Measurements from ENCODE around the gene BMP6.

The BMP6 gene

GRCh38 chr6:7905416-7905815 is 179.5 kb downstream of the BMP6 start:
- DNase-seq (ENCODE audit: low spot score) = no peak

- DNase-seq (ENCODE audit: low spot score) = no peak
These were observed 180.8 kb downstream of the BMP6 start for GRCh38 chr6:7906741-7907140.

- DNase-seq (ENCODE audit: low spot score) = no peak
These were observed 181.3 kb downstream of the BMP6 start for GRCh38 chr6:7907159-7907558.

GRCh38 chr6:7909323-7910276 is 183.7 kb downstream of the BMP6 start:
- DNase-seq (ENCODE audit: low spot score) = peak; percentile 64

GRCh38 chr6:7910298-7910653 is 184.4 kb downstream of the BMP6 start:
- DNase-seq (ENCODE audit: low spot score) = no peak

GRCh38 chr6:7910654-7911344 is 184.9 kb downstream of the BMP6 start, which contains the start of gene TXNDC5:
Gene TXNDC5, minus strand, starts transcription at chr6:7910788. Its CDS starts 12 bp downstream, at chr6:7910776.
- DNase-seq (ENCODE audit: low spot score) = peak; percentile 83

GRCh38 chr6:7911345-7911725 is 185.4 kb downstream of the BMP6 start:
- DNase-seq (ENCODE audit: low spot score) = peak; percentile 23

- no peak for DNase-seq (ENCODE audit: low spot score)
These were observed 186.1 kb downstream of the BMP6 start for GRCh38 chr6:7912024-7912423.

- DNase-seq (ENCODE audit: low spot score) = no peak
These were observed 187.0 kb downstream of the BMP6 start for GRCh38 chr6:7912736-7913517.

GRCh38 chr6:7914311-7914710 is 188.4 kb downstream of the BMP6 start:
- DNase-seq (ENCODE audit: low spot score) = no peak

GRCh38 chr6:7914991-7915789 is 189.3 kb downstream of the BMP6 start:
- DNase-seq (ENCODE audit: low spot score) = no peak

GRCh38 chr6:7916959-7917358 is 191.1 kb downstream of the BMP6 start:
- no peak for DNase-seq (ENCODE audit: low spot score)

- no peak for DNase-seq (ENCODE audit: low spot score)
These were observed 191.8 kb downstream of the BMP6 start for GRCh38 chr6:7917729-7918128.

- no peak for DNase-seq (ENCODE audit: low spot score)
These were observed 192.5 kb downstream of the BMP6 start for GRCh38 chr6:7918403-7918802.

- DNase-seq (ENCODE audit: low spot score) = peak; percentile 46
These were observed 194.0 kb downstream of the BMP6 start for GRCh38 chr6:7919871-7920270.

GRCh38 chr6:7920425-7920824 is 194.5 kb downstream of the BMP6 start:
- no peak for DNase-seq (ENCODE audit: low spot score)

- DNase-seq (ENCODE audit: low spot score) = no peak
These were observed 195.1 kb downstream of the BMP6 start for GRCh38 chr6:7921046-7921445.

GRCh38 chr6:7921632-7922092 is 195.8 kb downstream of the BMP6 start:
- no peak for DNase-seq (ENCODE audit: low spot score)

GRCh38 chr6:7922596-7922995 is 196.7 kb downstream of the BMP6 start:
- DNase-seq (ENCODE audit: low spot score) = no peak

- DNase-seq (ENCODE audit: low spot score) = no peak
These were observed 199.0 kb downstream of the BMP6 start for GRCh38 chr6:7924867-7925266.
